HCT116 (cell line): ENCODE data around the gene ABHD5. TPM values are rescaled to one million over a fixed set of nuclear protein-coding genes. Genes with fewer than 3 reads are reported as not detected.

Experiments used
- ATAC-seq: fragments of 200-7000 bp; cut with Tn5 transposase; 2 replicates; pipeline ENCODE4 v1.9.1; 2020; ENCODE audit warnings: mild to moderate bottlenecking, moderate library complexity
- BruUV-seq: library from RNA; stranded (reverse); fragments of 400-500 nt; replicated peaks from 2 replicates; lab custom pipeline; 2021; lab: Mats Ljungman, UMichigan
- CTCF ChIA-PET: fragments of 300-600 bp; sonication (Branson Sonifier 250); formaldehyde crosslinking; loops from one replicate; lab custom pipeline; 2021; ENCODE audit warnings: antibody characterized with exemption; lab: Charles Lee
- POLR2A ChIA-PET: fragments of 300-600, 350-600 bp; sonication (Branson Sonifier 250); formaldehyde crosslinking; loops from one replicate; lab custom pipeline; 2021; ENCODE audit warnings: antibody characterized with exemption; lab: Charles Lee
- RAD21 ChIA-PET, 2 experiments: fragments of 300-600 bp; sonication (Branson Sonifier 250); formaldehyde crosslinking; loops; one replicate each; lab custom pipeline; 2023; ENCODE audit warnings: low total read pairs in 2 of 2; ENCODE audit not compliant: uncharacterized antibody in 2 of 2, unreplicated experiment in 2 of 2, low non-redundant PET in 1 of 2; lab: Charles Lee
- DNase-seq: peaks from one replicate; pipeline ENCODE4 v3.0.0-alpha.2; 2010; ENCODE audit warnings: low read depth, low spot score
- H2AFZ ChIP-seq: fragments of 200-600 bp; shearing (Covaris generic), sonication (generic); 2 replicates; pipeline ENCODE4 v1.6.1; 2017; ENCODE audit warnings: low read depth, mixed run types, mixed read lengths, antibody characterized with exemption, low read length; ENCODE audit not compliant: poor library complexity, severe bottlenecking
- H3K27ac ChIP-seq: 2 replicates; pipeline ENCODE4 v1.5.1; 2012; ENCODE audit warnings: low read depth, low read length
- H3K27me3 ChIP-seq: fragments of 200-600 bp; sonication (generic); 2 replicates; pipeline ENCODE4 v1.6.1; 2016; ENCODE audit warnings: mixed run types, low read length, mixed read lengths; ENCODE audit not compliant: insufficient read depth
- H3K36me3 ChIP-seq, 2 experiments: fragments of 200-500 bp in 1 of 2; fragments of 200-600 bp in 1 of 2; sonication (Bioruptor generic) in 1 of 2; sonication (generic) in 1 of 2; 2 replicates each; pipeline versions ENCODE4 v1.5.1 to v1.6.1; 2014 to 2016; ENCODE audit warnings: low read length in 2 of 2, inconsistent platforms in 1 of 2, mixed read lengths in 1 of 2, mixed run types in 1 of 2; ENCODE audit not compliant: insufficient read depth in 2 of 2, control insufficient read depth in 1 of 2
- H3K4me1 ChIP-seq, 2 experiments: fragments of 200-600 bp in 1 of 2; sonication (generic) in 1 of 2; 2 replicates each; pipeline versions ENCODE4 v1.5.1 to v1.6.1; 2012 to 2017; ENCODE audit warnings: low read length in 2 of 2, inconsistent platforms in 1 of 2, mild to moderate bottlenecking in 1 of 2, mixed read lengths in 1 of 2, mixed run types in 1 of 2, moderate library complexity in 1 of 2; ENCODE audit not compliant: insufficient read depth in 2 of 2, control insufficient read depth in 1 of 2
- H3K4me2 ChIP-seq: fragments of 200-600 bp; sonication (generic); 2 replicates; pipeline ENCODE4 v1.6.1; 2017; ENCODE audit warnings: mixed run types, low read length, mixed read lengths
- H3K4me3 ChIP-seq, 2 experiments: fragments of 200-600 bp in 1 of 2; sonication (generic) in 1 of 2; replicated peaks in 1 of 2; 2 replicates each; pipeline ENCODE4 v1.5.1; 2011 to 2016; ENCODE audit warnings: low read length in 2 of 2, control low read depth in 1 of 2, low read depth in 1 of 2, mild to moderate bottlenecking in 1 of 2, mixed read lengths in 1 of 2, mixed run types in 1 of 2
- H3K79me2 ChIP-seq: fragments of 200-600 bp; sonication (generic); 2 replicates; pipeline ENCODE4 v1.6.1; 2017; ENCODE audit warnings: mild to moderate bottlenecking, mixed run types, low read length, moderate library complexity, mixed read lengths; ENCODE audit not compliant: insufficient read depth
- H3K9ac ChIP-seq: fragments of 200-600 bp; sonication (generic); 2 replicates; pipeline ENCODE4 v1.6.1; 2016; ENCODE audit warnings: low read length, mixed read lengths
- H3K9me2 ChIP-seq: fragments of 200-600 bp; sonication (generic), shearing (Covaris generic); 2 replicates; pipeline ENCODE4 v1.6.1; 2017; ENCODE audit warnings: mixed run types, mild to moderate bottlenecking, moderate library complexity; ENCODE audit not compliant: insufficient read depth
- H3K9me3 ChIP-seq, 2 experiments: fragments of 200-500 bp in 1 of 2; fragments of 200-600 bp in 1 of 2; sonication (Bioruptor generic) in 1 of 2; sonication (generic) in 1 of 2; 2 replicates each; pipeline ENCODE4 v1.6.1; 2014 to 2017; ENCODE audit warnings: low read length in 2 of 2, mixed read lengths in 2 of 2, inconsistent platforms in 1 of 2, low read depth in 1 of 2, mild to moderate bottlenecking in 1 of 2, mixed run types in 1 of 2, moderate library complexity in 1 of 2; ENCODE audit not compliant: control insufficient read depth in 1 of 2, insufficient read depth in 1 of 2
- H4K20me1 ChIP-seq: fragments of 200-600 bp; sonication (generic), shearing (Covaris generic); 2 replicates; pipeline ENCODE4 v1.6.1; 2017; ENCODE audit warnings: mixed run types, mild to moderate bottlenecking, moderate library complexity; ENCODE audit not compliant: insufficient read depth
- EGR1 ChIP-seq: IDR thresholded peaks from 2 replicates; pipeline ENCODE4 v1.6.1; 2012; ENCODE audit warnings: low read depth
- ELF1 ChIP-seq: IDR thresholded peaks from 2 replicates; pipeline ENCODE4 v1.6.1; 2012; ENCODE audit warnings: low read depth, borderline replicate concordance
- EZH2 ChIP-seq: fragments of 200-600 bp; sonication (generic); IDR thresholded peaks from 2 replicates; pipeline ENCODE4 v1.6.1; 2017; ENCODE audit warnings: antibody characterized with exemption, mixed run types
- EZH2phosphoT487 ChIP-seq: fragments of 200-600 bp; IDR thresholded peaks from 2 replicates; pipeline ENCODE4 v1.6.1; 2018; ENCODE audit warnings: antibody characterized with exemption, borderline replicate concordance
- MAX ChIP-seq: IDR thresholded peaks from 2 replicates; pipeline ENCODE4 v1.6.1; 2012
- POLR2A ChIP-seq: IDR thresholded peaks from 2 replicates; pipeline ENCODE4 v1.7.0; 2011; ENCODE audit warnings: borderline replicate concordance; ENCODE audit not compliant: insufficient read depth, insufficient read length; ENCODE audit errors: extremely low read depth
- SIN3A ChIP-seq: IDR thresholded peaks from 2 replicates; pipeline ENCODE4 v1.6.1; 2012; ENCODE audit warnings: low read depth
- TCF7L2 ChIP-seq: IDR thresholded peaks from 2 replicates; pipeline ENCODE4 v1.7.0; 2011; ENCODE audit warnings: borderline replicate concordance, inconsistent platforms; ENCODE audit not compliant: insufficient read depth, insufficient read length; ENCODE audit errors: extremely low read depth
- ZNF274 ChIP-seq: fragments of 200-500 bp; sonication (Bioruptor generic); IDR thresholded peaks from 2 replicates; pipeline ENCODE4 v1.6.1; 2014; ENCODE audit warnings: mild to moderate bottlenecking, low read depth, low read length, inconsistent platforms
- intact Hi-C: fragments of 100-400 bp; cut with micrococcal nuclease; formaldehyde crosslinking; loops from 2 replicates; pipeline ENCODE4 v1.10.0; 2022
- total RNA-seq: library from RNA; stranded (reverse); gene quantifications from one replicate; pipeline ENCODE4 v1.2.1, GENCODE V29; 2021; ENCODE audit not compliant: unreplicated experiment
- TF ChIP-seq, protein P1 (sequence below): IDR thresholded peaks from 2 replicates; pipeline ENCODE4 v1.6.1; 2011; ENCODE audit warnings: mild to moderate bottlenecking, low read length, moderate library complexity; ENCODE audit not compliant: insufficient replicate concordance; ENCODE audit errors: extremely low read depth
- TF ChIP-seq, protein P2 (sequence below): IDR thresholded peaks from 2 replicates; pipeline ENCODE4 v1.6.1; 2012; ENCODE audit warnings: low read depth

Gene ABHD5
- total RNA-seq, 1 experiment from 2014 or later = 18.5 TPM

- Histone ChIP-seq H2AFZ (no peak overlapping the region), H3K4me3 (no peak overlapping the region), H3K9me3 (no peaks in the 10 kb centered on the region), H3K79me2 (no peaks in the 10 kb centered on the region), H3K36me3 (no peaks in the 10 kb centered on the region), H3K27me3 (no peaks in the 10 kb centered on the region), H3K9me2 (no peaks in the 10 kb centered on the region), H3K27ac (no peak overlapping the region), H3K4me1 (peaks cover 0 to 8% of the 10 kb centered on the region in 2 experiments; a peak in 2 of 4 replicates), H3K9ac (no peak overlapping the region), H4K20me1 (no peaks in the 10 kb centered on the region), H3K4me2 (no peak overlapping the region)
- RAD21 ChIA-PET = no interaction called here
- ATAC-seq (peak; percentile 54), DNase-seq (no peak)
- intact Hi-C loops = no loop called here
- TF ChIP-seq EZH2 (no peak), EZH2phosphoT487 (no peak), MAX (no peak), EGR1 (no peak), POLR2A (no peak), ZNF274 (no peak), TCF7L2 (no peak), ELF1 (no peak), SIN3A (no peak)
- TF ChIP-seq, protein P1, sequence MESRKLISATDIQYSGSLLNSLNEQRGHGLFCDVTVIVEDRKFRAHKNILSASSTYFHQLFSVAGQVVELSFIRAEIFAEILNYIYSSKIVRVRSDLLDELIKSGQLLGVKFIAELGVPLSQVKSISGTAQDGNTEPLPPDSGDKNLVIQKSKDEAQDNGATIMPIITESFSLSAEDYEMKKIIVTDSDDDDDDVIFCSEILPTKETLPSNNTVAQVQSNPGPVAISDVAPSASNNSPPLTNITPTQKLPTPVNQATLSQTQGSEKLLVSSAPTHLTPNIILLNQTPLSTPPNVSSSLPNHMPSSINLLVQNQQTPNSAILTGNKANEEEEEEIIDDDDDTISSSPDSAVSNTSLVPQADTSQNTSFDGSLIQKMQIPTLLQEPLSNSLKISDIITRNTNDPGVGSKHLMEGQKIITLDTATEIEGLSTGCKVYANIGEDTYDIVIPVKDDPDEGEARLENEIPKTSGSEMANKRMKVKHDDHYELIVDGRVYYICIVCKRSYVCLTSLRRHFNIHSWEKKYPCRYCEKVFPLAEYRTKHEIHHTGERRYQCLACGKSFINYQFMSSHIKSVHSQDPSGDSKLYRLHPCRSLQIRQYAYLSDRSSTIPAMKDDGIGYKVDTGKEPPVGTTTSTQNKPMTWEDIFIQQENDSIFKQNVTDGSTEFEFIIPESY = no peak
- TF ChIP-seq, protein P2, sequence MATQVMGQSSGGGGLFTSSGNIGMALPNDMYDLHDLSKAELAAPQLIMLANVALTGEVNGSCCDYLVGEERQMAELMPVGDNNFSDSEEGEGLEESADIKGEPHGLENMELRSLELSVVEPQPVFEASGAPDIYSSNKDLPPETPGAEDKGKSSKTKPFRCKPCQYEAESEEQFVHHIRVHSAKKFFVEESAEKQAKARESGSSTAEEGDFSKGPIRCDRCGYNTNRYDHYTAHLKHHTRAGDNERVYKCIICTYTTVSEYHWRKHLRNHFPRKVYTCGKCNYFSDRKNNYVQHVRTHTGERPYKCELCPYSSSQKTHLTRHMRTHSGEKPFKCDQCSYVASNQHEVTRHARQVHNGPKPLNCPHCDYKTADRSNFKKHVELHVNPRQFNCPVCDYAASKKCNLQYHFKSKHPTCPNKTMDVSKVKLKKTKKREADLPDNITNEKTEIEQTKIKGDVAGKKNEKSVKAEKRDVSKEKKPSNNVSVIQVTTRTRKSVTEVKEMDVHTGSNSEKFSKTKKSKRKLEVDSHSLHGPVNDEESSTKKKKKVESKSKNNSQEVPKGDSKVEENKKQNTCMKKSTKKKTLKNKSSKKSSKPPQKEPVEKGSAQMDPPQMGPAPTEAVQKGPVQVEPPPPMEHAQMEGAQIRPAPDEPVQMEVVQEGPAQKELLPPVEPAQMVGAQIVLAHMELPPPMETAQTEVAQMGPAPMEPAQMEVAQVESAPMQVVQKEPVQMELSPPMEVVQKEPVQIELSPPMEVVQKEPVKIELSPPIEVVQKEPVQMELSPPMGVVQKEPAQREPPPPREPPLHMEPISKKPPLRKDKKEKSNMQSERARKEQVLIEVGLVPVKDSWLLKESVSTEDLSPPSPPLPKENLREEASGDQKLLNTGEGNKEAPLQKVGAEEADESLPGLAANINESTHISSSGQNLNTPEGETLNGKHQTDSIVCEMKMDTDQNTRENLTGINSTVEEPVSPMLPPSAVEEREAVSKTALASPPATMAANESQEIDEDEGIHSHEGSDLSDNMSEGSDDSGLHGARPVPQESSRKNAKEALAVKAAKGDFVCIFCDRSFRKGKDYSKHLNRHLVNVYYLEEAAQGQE = no peak
- CTCF ChIA-PET = no interaction called here
- BruUV-seq = no TSS peak
- POLR2A ChIA-PET = no interaction called here
Observed at GRCh38 chr3:43644443-43644842, 46.3 kb upstream of the ABHD5 start.
